A673 (cell line): ENCODE measurements around the gene KCNK16. TPM values are rescaled to one million over a fixed set of nuclear protein-coding genes. Genes with fewer than 3 reads are reported as not detected.

Experiments used
- BruUV-seq: library from RNA; stranded (reverse); fragments of 400-500 nt; replicated peaks from 2 replicates; lab custom pipeline; 2021; lab: Mats Ljungman, UMichigan
- CTCF ChIA-PET: fragments of 300-600 bp; sonication (Branson Sonifier 250); formaldehyde crosslinking; loops from one replicate; lab custom pipeline; 2022; ENCODE audit warnings: antibody characterized with exemption; lab: Charles Lee
- POLR2A ChIA-PET: fragments of 300-600 bp; sonication (Branson Sonifier 250); formaldehyde crosslinking; loops from one replicate; lab custom pipeline; 2022; ENCODE audit warnings: antibody characterized with exemption; ENCODE audit not compliant: low non-redundant PET; lab: Charles Lee
- DNase-seq: peaks from one replicate; pipeline ENCODE4 v3.0.0-alpha.2; 2015; ENCODE audit warnings: low spot score
- H3K27ac ChIP-seq: fragments of 200-600 bp; sonication (generic); 2 replicates; pipeline ENCODE4 v1.5.1; 2016; ENCODE audit warnings: mixed run types, low read depth, mild to moderate bottlenecking, mixed read lengths, antibody characterized with exemption, low read length; ENCODE audit not compliant: poor library complexity, severe bottlenecking
- H3K27me3 ChIP-seq: fragments of 200-600 bp; sonication (generic); replicated peaks from 2 replicates; pipeline ENCODE4 v1.6.1; 2017; ENCODE audit warnings: mixed run types, low read depth, mild to moderate bottlenecking, mixed read lengths, antibody characterized with exemption, low read length; ENCODE audit not compliant: insufficient read depth, poor library complexity
- H3K36me3 ChIP-seq: fragments of 200-600 bp; sonication (generic); 2 replicates; pipeline ENCODE4 v1.6.1; 2016; ENCODE audit warnings: mixed run types, mild to moderate bottlenecking, mixed read lengths, antibody characterized with exemption, low read length; ENCODE audit not compliant: insufficient read depth, poor library complexity, severe bottlenecking
- H3K4me1 ChIP-seq: fragments of 200-600 bp; sonication (generic); 2 replicates; pipeline ENCODE4 v1.6.1; 2017; ENCODE audit warnings: mixed run types, mild to moderate bottlenecking, mixed read lengths, antibody characterized with exemption, low read length; ENCODE audit not compliant: insufficient read depth, poor library complexity, severe bottlenecking
- H3K4me3 ChIP-seq: fragments of 200-600 bp; sonication (generic); 2 replicates; pipeline ENCODE4 v1.5.1; 2016; ENCODE audit warnings: low read depth, mixed run types, mild to moderate bottlenecking, mixed read lengths, low read length; ENCODE audit not compliant: poor library complexity, severe bottlenecking
- H3K9me3 ChIP-seq: fragments of 200-600 bp; sonication (generic); 2 replicates; pipeline ENCODE4 v1.6.1; 2016; ENCODE audit warnings: mixed run types, low read depth, mild to moderate bottlenecking, mixed read lengths, antibody characterized with exemption, low read length; ENCODE audit not compliant: poor library complexity, severe bottlenecking
- CTCF ChIP-seq: fragments of 300-800, 200-600 bp; sonication (generic); conservative IDR thresholded peaks from 2 replicates; pipeline ENCODE4 v1.5.1; 2017; ENCODE audit warnings: low read depth, mild to moderate bottlenecking, antibody characterized with exemption, low read length, moderate library complexity, mixed read lengths
- EZH2 ChIP-seq: fragments of 200-600 bp; sonication (generic); IDR thresholded peaks from 2 replicates; pipeline ENCODE4 v1.6.1; 2017; ENCODE audit warnings: borderline replicate concordance, low read depth, mild to moderate bottlenecking, mixed read lengths, antibody characterized with exemption, low read length; ENCODE audit not compliant: poor library complexity, severe bottlenecking
- intact Hi-C: fragments of 100-400 bp; cut with micrococcal nuclease; formaldehyde crosslinking; loops from one replicate; pipeline ENCODE4 v1.10.0; 2022; ENCODE audit not compliant: unreplicated experiment
- total RNA-seq: library from RNA; stranded (reverse); gene quantifications from 2 replicates; pipeline ENCODE4 v1.2.3, GENCODE V29; 2021

Gene KCNK16
- total RNA-seq, 1 experiment from 2014 or later = not detected

GRCh38 chr6:39363280-39363679 lies 40.8 kb upstream of the KCNK16 start:
- BruUV-seq = no TSS peak
- Histone ChIP-seq H3K4me1 (peaks cover 29% of the 10 kb centered on the region), H3K36me3 (no peaks in the 10 kb centered on the region), H3K27ac (peak overlapping the region; percentile 44), H3K27me3 (no peaks in the 10 kb centered on the region), H3K4me3 (no peak overlapping the region), H3K9me3 (no peaks in the 10 kb centered on the region)
- POLR2A ChIA-PET = no interaction called here
- CTCF ChIA-PET = interaction anchor here (0.6 to 1.6 kb wide), 12 partner anchors 11 to 1665 kb away, joined by 3 to 10 read pairs (median 4); no protein-coding TSS in a partner anchor
- TF ChIP-seq EZH2 (no peak), CTCF (no peak)
- no peak for DNase-seq
- intact Hi-C loops = loop anchor here (5.0 to 10.0 kb wide), 6 partner anchors 619 to 1702 kb away; partner anchors contain the start of gene LRFN2

GRCh38 chr6:39362487-39362865 lies 40.0 kb upstream of the KCNK16 start:
- Histone ChIP-seq H3K9me3 (no peaks in the 10 kb centered on the region), H3K4me3 (no peak overlapping the region), H3K27me3 (no peaks in the 10 kb centered on the region), H3K36me3 (no peaks in the 10 kb centered on the region), H3K4me1 (peaks cover 27% of the 10 kb centered on the region), H3K27ac (peak overlapping the region; percentile 63)
- intact Hi-C loops = loop anchor here (1.0 to 10.0 kb wide), 7 partner anchors 530 to 1702 kb away; partner anchors contain the start of gene LRFN2
- CTCF ChIA-PET = interaction anchor here (0.6 to 1.6 kb wide), 14 partner anchors 10 to 1665 kb away, joined by 3 to 10 read pairs (median 4); no protein-coding TSS in a partner anchor
- no TSS peak for BruUV-seq
- TF ChIP-seq CTCF (peak; percentile 59), EZH2 (no peak)
- POLR2A ChIA-PET = no interaction called here
- peak; percentile 95 for DNase-seq

- BruUV-seq = no TSS peak
- intact Hi-C loops = loop anchor here (1.0 to 10.0 kb wide), 7 partner anchors 530 to 1703 kb away; partner anchors contain the start of gene LRFN2
- TF ChIP-seq EZH2 = no peak
- peak; percentile 58 for TF ChIP-seq CTCF
- CTCF ChIA-PET = interaction anchor here (0.6 to 1.6 kb wide), 11 partner anchors 9 to 1666 kb away, joined by 3 to 10 read pairs (median 4); no protein-coding TSS in a partner anchor
- no peaks in the 10 kb centered on the region for H3K9me3 ChIP-seq
- peak overlapping the region; percentile 63 for H3K27ac ChIP-seq
- POLR2A ChIA-PET = no interaction called here
- no peaks in the 10 kb centered on the region for H3K27me3 ChIP-seq
- no peaks in the 10 kb centered on the region for H3K36me3 ChIP-seq
- peak; percentile 80 for DNase-seq
- no peak overlapping the region for H3K4me3 ChIP-seq
- peaks cover 21% of the 10 kb centered on the region for H3K4me1 ChIP-seq
Observed at GRCh38 chr6:39361657-39362486, 39.4 kb upstream of the KCNK16 start.
